Pancreas (tissue), 10 donors: ENCODE measurements around the gene CFAP54. TPM values are rescaled to one million over a fixed set of nuclear protein-coding genes. Genes with fewer than 3 reads are reported as not detected.
"Not testable (repeated sequence)": the region's sequence is repeated elsewhere in the genome, so short reads cannot be mapped to it uniquely, and the experiment has no call there.

Experiments
- ATAC-seq, 4 donors: fragments of 200-7000 bp; cut with Tn5 transposase; one replicate each; pipeline versions ENCODE4 v1.8.0 to v1.9.1; 2020; ENCODE audit warnings: mild to moderate bottlenecking in 4 of 4, moderate library complexity in 4 of 4
- DNase-seq, 6 donors: peaks; one replicate each; pipeline ENCODE4 v3.0.0-alpha.2; 2020
- FAIRE-seq: peaks from 2 replicates; lab custom pipeline; 2012; peaks lifted over from hg19 to GRCh38; lab: Jason Lieb, UNC
- H3K27ac ChIP-seq, 4 donors: fragments of 200-600 bp; sonication (generic); 1 replicate in 3 of 4; 2 replicates in 1 of 4; pipeline versions ENCODE4 v1.5.0 to v1.8.0; 2020
- H3K27me3 ChIP-seq, 4 donors: fragments of 200-600 bp; one replicate each; pipeline ENCODE4 v1.8.0; 2021
- H3K36me3 ChIP-seq, 3 donors: fragments of 200-600 bp; sonication (generic) in 1 of 3; one replicate each; pipeline versions ENCODE4 v1.5.0 to v1.8.0; 2020 to 2021
- H3K4me1 ChIP-seq, 3 donors: fragments of 200-600 bp; one replicate each; pipeline ENCODE4 v1.8.0; 2021
- H3K4me3 ChIP-seq, 4 donors: fragments of 200-600 bp; sonication (generic) in 2 of 4; one replicate each; pipeline versions ENCODE4 v1.5.0 to v1.8.0; 2020 to 2021
- H3K9me3 ChIP-seq, 4 donors: fragments of 200-600 bp; one replicate each; pipeline ENCODE4 v1.8.0; 2021
- WGBS, 2 donors: extraction: QIAGEN DNeasy Blood & Tissue Kit; methylation state at CpG; one replicate each; pipeline ENCODE4 v1.1.7; 2013; 5-methylcytosine and 5-hydroxymethylcytosine counted together
- intact Hi-C, 3 donors: fragments of 100-400 bp; cut with DNase I; formaldehyde crosslinking; loops; one replicate each; pipeline versions ENCODE4 v1.11.1 to v1.14.2; 2022
- polyA plus RNA-seq, 2 donors: library from polyadenylated mRNA; stranded (reverse); fragments of 200-250 nt; gene quantifications; one replicate each; pipeline ENCODE4 v1.2.3, GENCODE V29; 2013
- total RNA-seq, 6 donors: library from RNA; stranded (reverse); fragmentation: NEBNext Ultra II Directional in 4 of 6; extraction: Animal tissue kit (Norgen Biotek cat#: 25700) in 4 of 6; gene quantifications; one replicate each; pipeline versions ENCODE4 v1.2.1 to v1.2.4, GENCODE V29; 2021 to 2023
- TF ChIP-seq, protein P1 (sequence below), 4 donors: fragments of 200-600 bp; sonication (generic) in 3 of 4; IDR thresholded peaks; one replicate each; pipeline versions ENCODE4 v1.5.0 to v1.8.0; 2021; ENCODE audit warnings: antibody characterized with exemption in 4 of 4
- donor health status: healthy with polysubstance abuse.
- donor health status: DM: no; HTN: no; CAD: no; lungs with moderate emphysema.
- donor health status: DM: no; HTN: no; CAD: no.
- donor health status: control.
- donor health status: control.
- donor health status: Bipolar disorder and iron deficiency.
- donor health status: DM: yes; HTN: yes; CAD: no.
- donor health status: DM: no; HTN: no; CAD: no.
- donor health status: DM: no; HTN: no; CAD: no.
- donor health status: DM: yes; HTN: yes; CAD: no.

The CFAP54 gene
- total and polyA plus RNA-seq, 8 donors = 0.02 to 0.21 (median 0.11) TPM

DNA sequence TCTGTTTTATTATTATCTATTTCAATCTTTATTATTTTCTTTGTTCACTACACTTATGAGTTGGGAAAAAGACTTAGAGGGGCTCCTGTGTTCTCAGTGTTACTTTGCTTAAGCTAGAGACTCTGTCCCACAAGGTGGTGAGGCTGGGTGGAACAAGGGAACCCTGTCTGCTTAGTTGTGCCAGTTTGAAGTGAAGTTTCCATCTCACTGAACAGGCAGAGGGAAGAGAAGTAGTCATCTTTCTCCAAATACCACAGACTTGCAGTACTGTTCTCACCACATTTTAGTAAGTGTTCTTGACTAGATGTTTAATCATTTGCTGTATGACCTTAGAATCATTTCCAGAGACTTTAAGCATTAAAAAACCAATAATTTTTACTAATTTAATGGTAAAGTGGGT is 222.0 kb downstream of the CFAP54 start:
- no peaks in the 10 kb centered on the region for H3K36me3 ChIP-seq
- no peak overlapping the region for H3K27ac ChIP-seq
- no peaks in the 10 kb centered on the region for H3K9me3 ChIP-seq
- H3K4me1 ChIP-seq = no peaks in the 10 kb centered on the region
- H3K4me3 ChIP-seq = no peak overlapping the region
- no peak for ATAC-seq
- TF ChIP-seq, protein P1, sequence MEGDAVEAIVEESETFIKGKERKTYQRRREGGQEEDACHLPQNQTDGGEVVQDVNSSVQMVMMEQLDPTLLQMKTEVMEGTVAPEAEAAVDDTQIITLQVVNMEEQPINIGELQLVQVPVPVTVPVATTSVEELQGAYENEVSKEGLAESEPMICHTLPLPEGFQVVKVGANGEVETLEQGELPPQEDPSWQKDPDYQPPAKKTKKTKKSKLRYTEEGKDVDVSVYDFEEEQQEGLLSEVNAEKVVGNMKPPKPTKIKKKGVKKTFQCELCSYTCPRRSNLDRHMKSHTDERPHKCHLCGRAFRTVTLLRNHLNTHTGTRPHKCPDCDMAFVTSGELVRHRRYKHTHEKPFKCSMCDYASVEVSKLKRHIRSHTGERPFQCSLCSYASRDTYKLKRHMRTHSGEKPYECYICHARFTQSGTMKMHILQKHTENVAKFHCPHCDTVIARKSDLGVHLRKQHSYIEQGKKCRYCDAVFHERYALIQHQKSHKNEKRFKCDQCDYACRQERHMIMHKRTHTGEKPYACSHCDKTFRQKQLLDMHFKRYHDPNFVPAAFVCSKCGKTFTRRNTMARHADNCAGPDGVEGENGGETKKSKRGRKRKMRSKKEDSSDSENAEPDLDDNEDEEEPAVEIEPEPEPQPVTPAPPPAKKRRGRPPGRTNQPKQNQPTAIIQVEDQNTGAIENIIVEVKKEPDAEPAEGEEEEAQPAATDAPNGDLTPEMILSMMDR (IDR thresholded peaks at IDR 0.05) = no peak
- intact Hi-C loops = no loop called here
- DNase-seq = no peak
- no peak for FAIRE-seq
- no peaks in the 10 kb centered on the region for H3K27me3 ChIP-seq

DNA sequence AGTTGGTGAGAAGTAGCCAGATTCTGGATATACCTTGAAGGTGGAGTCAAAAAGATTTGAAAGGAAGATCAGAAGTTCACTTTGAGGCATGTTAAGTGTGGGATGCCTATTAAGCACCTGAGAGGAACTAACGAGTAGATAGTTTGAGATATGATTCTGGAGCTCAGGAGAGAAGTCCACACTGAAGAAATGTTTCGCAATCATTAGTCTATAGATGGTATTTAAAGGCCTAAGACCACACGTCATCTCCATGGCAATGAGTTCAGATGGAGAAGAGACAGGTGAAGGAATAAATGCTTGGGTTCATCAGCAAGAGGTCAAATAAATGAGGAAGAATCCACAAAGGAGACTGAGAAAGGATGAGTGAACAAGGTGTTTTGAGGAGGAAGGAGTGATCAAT is 224.8 kb downstream of the CFAP54 start:
- FAIRE-seq = no peak
- no peaks in the 10 kb centered on the region for H3K36me3 ChIP-seq
- no peak overlapping the region for H3K27ac ChIP-seq
- intact Hi-C loops = no loop called here
- no peaks in the 10 kb centered on the region for H3K27me3 ChIP-seq
- TF ChIP-seq, protein P1 (IDR thresholded peaks at IDR 0.05) = no peak
- H3K4me1 ChIP-seq = no peaks in the 10 kb centered on the region
- H3K4me3 ChIP-seq = no peak overlapping the region
- no peak for ATAC-seq
- H3K9me3 ChIP-seq = no peaks in the 10 kb centered on the region
- no peak for DNase-seq
- 66 to 67% methylated on average over 3 of the region's 3 CpGs for WGBS, 2 donors

- intact Hi-C loops = no loop called here
- Histone ChIP-seq H3K36me3 (no peaks in the 10 kb centered on the region), H3K4me3 (peak overlapping the region in 3 of 4 donors; percentile 8 to 39 (median 29)), H3K27ac (peak overlapping the region in 2 of 4 donors; percentile 39 to 54), H3K9me3 (no peaks in the 10 kb centered on the region), H3K27me3 (no peaks in the 10 kb centered on the region), H3K4me1 (no peaks in the 10 kb centered on the region)
- WGBS, 2 donors = 32 to 33% methylated on average over 5 of the region's 5 CpGs
- TF ChIP-seq, protein P1 (IDR thresholded peaks at IDR 0.05) = no peak
- no peak for FAIRE-seq
- peak in 2 of 6 donors; percentile 4 to 20 for DNase-seq
- ATAC-seq = peak; percentile 73 to 95 (median 87)
These were observed 230.4 kb downstream of the CFAP54 start for GRCh38 chr12:96719660-96720362.

DNA sequence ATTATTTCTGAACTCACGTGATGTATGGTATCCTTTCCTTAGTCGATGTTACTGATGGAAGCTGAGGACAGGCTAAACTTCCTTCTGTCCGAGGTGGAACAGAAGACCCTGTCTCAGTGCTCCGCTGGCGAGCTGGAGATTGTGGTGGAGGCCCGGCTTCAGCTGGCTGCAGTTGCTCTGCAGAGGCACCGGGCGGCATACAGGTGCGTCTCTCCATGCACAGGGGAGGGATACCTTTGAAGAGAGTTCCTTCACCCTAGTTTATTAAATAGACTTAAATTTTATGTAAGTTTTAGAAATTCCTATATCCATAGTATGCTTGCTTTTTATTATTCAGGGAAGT is 231.0 kb downstream of the CFAP54 start:
- TF ChIP-seq, protein P1 (IDR thresholded peaks at IDR 0.05) = no peak
- H3K9me3 ChIP-seq = no peaks in the 10 kb centered on the region
- ATAC-seq (peak in 3 of 4 donors; percentile 75 to 84 (median 82)), FAIRE-seq (no peak), DNase-seq (peak in 4 of 6 donors; percentile 21 to 64 (median 37))
- peak overlapping the region in 3 of 4 donors; percentile 8 to 39 (median 29) for H3K4me3 ChIP-seq
- H3K4me1 ChIP-seq = no peaks in the 10 kb centered on the region
- WGBS, 2 donors = 52 to 57% methylated on average over 9 of the region's 9 CpGs
- H3K27ac ChIP-seq = peak overlapping the region in 2 of 4 donors; percentile 39 to 54
- H3K27me3 ChIP-seq = no peaks in the 10 kb centered on the region
- no peaks in the 10 kb centered on the region for H3K36me3 ChIP-seq
- intact Hi-C loops = no loop called here

GRCh38 chr12:96729466-96729865 is 240.1 kb downstream of the CFAP54 start:
- WGBS, 2 donors = 84 to 90% methylated on average over 17 to 22 of the region's 23 CpGs
- ATAC-seq, FAIRE-seq, H3K36me3 ChIP-seq, H3K27me3 ChIP-seq, intact Hi-C loops, H3K9me3 ChIP-seq, H3K4me1 ChIP-seq, DNase-seq, H3K4me3 ChIP-seq, H3K27ac ChIP-seq: not testable (repeated sequence)
